ENCODE measurements around the gene FOXC1.

GRCh38 chr6:1589208-1589607 lies 20.5 kb upstream of the FOXC1 start:
- TF ChIP-seq ZNF121 (CRISPR knock-in tag; conservative IDR thresholded peaks at IDR 0.05), result no peak
- TF ChIP-seq REST (IDR thresholded peaks at IDR 0.05; ENCODE audit: borderline replicate concordance), result no peak
- TF ChIP-seq REST (CRISPR knock-in tag; IDR thresholded peaks at IDR 0.05; ENCODE audit: low read depth), result no peak
- no peak for TF ChIP-seq CBX5 (IDR thresholded peaks at IDR 0.05; ENCODE audit: borderline replicate concordance, low read depth)
- no peak for TF ChIP-seq SRF (CRISPR knock-in tag; IDR thresholded peaks at IDR 0.05)
- TF ChIP-seq CTCF (IDR thresholded peaks at IDR 0.05 in 2 of 3, conservative IDR thresholded peaks at IDR 0.05 in 1 of 3; ENCODE audit: insufficient read depth in 2 of 3, low read depth in 1 of 3, low read length in 3 of 3), result no peak
- no peak for TF ChIP-seq MAX (CRISPR knock-in tag; IDR thresholded peaks at IDR 0.05)
- TF ChIP-seq POLR2A (conservative IDR thresholded peaks at IDR 0.05), result no peak
- TF ChIP-seq GATAD2A (IDR thresholded peaks at IDR 0.05), result no peak
- TF ChIP-seq POU5F1 (IDR thresholded peaks at IDR 0.05; ENCODE audit: borderline replicate concordance, low read depth, low read length, partially characterized antibody), result no peak
- no peak for TF ChIP-seq BHLHE40 (IDR thresholded peaks at IDR 0.05; ENCODE audit: low read length)
- no peak for TF ChIP-seq HIVEP1 (CRISPR knock-in tag; IDR thresholded peaks at IDR 0.05)
- TF ChIP-seq TFE3 (CRISPR knock-in tag; IDR thresholded peaks at IDR 0.05), result no peak
- TF ChIP-seq ZBTB12 (CRISPR knock-in tag; IDR thresholded peaks at IDR 0.05), result no peak

All from K562 (cell line).